GM21723 (cell line): Measurements from ENCODE around the gene GMPPA.

Experiments
- ATAC-seq: cut with Tn5 transposase; IDR thresholded peaks from one replicate; pipeline ENCODE4 v1.9.1; 2021; ENCODE audit warnings: mild to moderate bottlenecking, moderate library complexity; ENCODE audit not compliant: unreplicated experiment

GMPPA gene

DNA sequence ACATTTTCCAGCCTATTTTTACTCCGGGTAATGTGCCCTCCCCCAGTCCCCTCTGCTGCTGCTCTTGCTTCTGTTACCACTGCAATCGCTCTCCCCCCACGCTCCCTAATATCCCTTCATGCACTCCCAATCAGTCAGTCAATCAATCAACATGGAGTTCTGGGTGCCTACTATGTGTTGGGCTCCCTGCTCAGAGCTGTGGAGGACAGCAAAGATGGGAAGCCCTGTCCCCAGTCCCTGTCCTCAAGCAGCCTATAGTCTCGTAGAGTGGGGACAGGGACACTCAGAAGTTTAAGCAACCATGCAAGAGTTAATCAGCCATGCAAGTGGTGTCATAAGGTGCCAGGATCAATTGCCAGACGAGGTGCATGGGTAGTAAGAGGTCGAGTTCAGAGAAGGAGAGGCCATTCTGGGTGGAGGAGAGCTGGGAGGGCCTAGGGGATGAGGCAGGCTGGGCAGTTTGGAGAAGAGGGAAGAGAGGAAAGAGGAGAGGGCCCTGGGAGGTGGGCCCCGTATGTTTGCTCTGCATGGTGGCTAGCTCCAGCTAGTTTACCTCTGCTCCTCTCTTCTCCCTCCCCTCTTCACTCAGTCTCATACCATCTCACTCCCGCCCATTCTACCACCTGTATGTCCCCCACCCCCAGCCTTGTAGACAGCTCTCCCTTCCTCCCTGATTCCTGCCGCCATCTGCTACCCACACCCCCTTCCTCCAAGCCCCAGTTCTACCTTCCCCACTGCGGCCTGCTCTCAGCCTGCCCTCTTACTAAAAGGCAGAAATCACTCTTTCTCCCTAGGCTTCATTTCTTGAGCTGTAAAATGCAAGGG lies 19.5 kb downstream of the GMPPA start:
- ATAC-seq = no peak

- no peak for ATAC-seq
Measured at GRCh38 chr2:219519526-219519916, 20.8 kb downstream of the GMPPA start.

DNA sequence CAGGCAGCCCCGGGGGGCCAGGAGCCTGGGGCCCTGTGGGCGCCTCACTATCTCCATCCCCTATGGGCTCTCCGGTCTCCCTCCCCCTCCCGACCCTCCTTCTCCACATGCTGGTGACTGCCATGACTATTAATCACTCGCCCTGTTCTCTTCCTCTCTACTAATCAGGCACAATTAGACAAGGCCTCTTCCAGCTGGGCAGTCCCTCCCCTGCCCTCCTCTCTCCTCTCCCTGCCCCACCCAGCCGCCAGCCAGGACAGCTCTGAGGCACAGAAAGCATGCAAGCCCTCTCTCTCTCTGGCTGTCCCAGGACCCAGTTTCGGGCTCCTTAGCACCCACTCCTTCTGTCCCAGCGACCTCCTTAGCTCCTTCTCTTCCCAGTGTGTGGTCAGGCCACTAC lies 21.4 kb downstream of the GMPPA start:
- ATAC-seq = no peak

- ATAC-seq = no peak
Measured at GRCh38 chr2:219521066-219521880, 22.6 kb downstream of the GMPPA start.

DNA sequence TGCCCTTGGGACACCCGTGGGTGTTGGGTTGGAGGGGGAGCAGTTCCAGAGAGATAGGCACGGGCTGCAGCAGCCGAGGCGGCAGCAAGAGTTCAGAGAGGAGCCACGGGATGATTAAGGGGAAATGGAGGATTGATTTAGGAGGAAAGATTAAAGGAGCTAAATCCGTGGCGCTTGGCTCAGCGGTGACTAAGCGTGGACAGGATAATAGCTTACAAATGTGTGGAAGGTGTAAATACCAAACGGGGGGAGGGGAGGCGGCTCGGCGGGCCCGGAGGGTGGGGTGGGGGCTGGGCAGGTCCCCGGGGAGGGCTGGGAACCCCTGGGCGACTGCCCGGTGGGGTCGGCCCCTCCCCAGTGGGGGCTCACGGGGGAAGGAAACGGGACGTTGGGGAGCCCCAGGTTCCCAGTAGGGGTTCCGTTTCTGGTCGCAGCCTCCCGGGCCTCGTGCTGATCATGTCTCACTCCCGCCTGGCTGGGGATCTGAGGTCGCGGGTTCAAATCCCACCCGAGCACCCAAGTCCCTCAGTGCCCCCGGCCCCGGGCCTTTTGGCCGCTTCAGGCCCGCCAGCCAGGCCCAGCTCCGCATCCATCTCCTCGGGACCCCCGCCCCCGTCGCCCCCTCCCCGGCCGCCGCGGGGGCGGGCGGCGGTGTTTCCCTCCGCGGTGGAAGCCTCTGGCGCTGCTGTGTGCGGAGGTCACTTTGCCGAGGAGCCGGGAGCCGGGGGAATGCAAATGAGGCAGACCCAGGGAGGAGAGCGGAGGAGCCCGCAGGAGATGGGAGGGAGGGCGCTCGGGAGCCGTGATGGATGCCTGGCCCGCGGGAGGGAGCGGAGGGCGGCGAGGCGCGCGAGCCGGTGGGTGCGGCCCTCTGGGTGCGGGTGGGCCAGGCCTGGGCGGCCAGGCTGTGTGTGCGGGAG lies 23.7 kb downstream of the GMPPA start:
- ATAC-seq = no peak

DNA sequence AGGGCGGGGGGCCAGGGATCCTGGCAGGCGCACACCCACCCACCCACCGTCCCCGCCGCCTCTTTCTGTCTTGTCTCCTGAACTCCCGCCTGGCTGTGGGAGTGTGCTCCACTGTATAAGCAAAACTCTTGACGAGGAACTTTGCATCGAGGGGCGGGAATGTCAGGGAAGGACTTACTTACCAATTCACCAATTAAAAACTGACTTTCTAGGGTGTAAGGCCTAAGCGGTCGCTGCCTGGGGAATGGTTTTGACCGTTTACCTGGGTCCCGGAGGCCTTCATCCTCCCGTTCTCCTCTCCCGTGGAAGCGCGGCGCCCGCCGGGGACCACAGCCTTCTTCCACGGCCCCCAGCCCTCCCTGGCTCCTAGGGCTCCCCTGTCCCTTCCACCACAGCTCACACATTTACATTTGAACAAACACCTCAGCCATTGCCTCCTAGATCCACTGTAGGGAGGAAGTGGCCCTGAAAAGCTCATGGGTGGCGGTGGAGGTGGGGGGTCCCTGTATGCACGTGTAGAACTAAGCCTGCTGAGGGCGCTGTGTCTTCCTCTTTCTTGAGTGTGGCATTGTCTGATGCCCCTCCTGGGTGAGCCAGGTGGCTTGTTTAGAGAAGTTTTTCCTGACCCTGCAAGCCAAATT lies 24.5 kb downstream of the GMPPA start:
- no peak for ATAC-seq

- ATAC-seq = no peak
Measured at GRCh38 chr2:219524817-219525216, 26.1 kb downstream of the GMPPA start.

- ATAC-seq = no peak
Measured at GRCh38 chr2:219525533-219526232, 27.0 kb downstream of the GMPPA start.

GRCh38 chr2:219526320-219527075 lies 27.8 kb downstream of the GMPPA start:
- no peak for ATAC-seq

GRCh38 chr2:219527076-219527394 lies 28.3 kb downstream of the GMPPA start:
- ATAC-seq = no peak

DNA sequence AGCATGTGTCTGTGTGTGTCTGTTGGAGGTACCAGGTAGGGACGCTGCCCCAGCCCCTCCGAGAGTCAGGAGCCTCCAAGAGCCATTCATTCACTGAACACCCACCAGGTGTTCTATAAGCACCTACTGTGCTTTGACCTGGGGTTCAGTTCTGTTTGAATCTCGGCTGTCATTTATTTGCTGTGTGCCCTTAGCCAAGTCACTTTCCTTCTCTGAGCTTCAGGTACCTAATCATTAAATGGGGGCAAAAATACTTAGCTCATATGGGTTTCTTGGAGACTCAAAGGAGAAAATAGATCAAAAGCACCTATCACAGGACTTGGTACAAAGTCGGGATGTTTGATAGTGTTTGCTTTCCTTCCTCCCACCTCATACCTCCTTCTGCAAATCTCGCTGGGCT lies 28.8 kb downstream of the GMPPA start:
- ATAC-seq = no peak

GRCh38 chr2:219530048-219530963 lies 31.6 kb downstream of the GMPPA start:
- peak; percentile 96 for ATAC-seq

- ATAC-seq = no peak
Measured at GRCh38 chr2:219531639-219532377, 33.1 kb downstream of the GMPPA start.

- no peak for ATAC-seq
Measured at GRCh38 chr2:219532378-219532649, 33.6 kb downstream of the GMPPA start.

DNA sequence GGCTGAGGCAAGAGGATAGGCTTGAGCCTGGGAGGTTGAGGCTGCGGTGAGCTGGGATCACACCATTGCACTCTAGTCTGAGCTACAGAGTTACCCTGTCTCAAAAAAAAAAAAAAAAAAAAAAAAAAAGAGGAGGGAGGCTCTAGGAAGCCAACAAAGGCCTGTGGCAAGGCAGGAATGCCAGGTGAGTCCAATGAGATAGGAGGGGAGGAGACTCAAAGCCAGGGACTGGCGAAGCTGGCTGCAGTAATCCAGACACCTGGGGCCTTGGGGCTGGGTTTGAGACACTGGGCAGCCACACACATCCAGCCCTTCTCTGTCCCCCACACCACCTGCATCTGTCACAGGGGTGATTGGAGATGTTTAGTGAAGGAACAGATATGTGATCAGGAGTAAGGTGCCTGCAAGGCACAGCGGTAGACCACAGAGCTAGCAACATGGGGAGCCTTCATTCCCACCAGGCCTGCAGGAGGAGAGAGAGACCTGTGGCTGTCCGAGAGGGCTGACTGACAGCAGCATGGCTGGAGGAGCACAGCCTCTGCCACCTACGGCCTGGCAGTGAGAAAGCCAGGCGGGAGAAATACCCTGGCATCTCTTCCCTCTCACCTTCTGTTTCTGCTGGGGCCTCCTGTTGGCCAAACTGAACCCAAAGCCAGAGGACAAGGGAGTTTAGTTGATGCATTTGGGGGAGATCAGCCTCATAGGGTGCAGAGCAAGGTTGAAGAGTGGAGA lies 35.4 kb downstream of the GMPPA start:
- ATAC-seq = no peak

DNA sequence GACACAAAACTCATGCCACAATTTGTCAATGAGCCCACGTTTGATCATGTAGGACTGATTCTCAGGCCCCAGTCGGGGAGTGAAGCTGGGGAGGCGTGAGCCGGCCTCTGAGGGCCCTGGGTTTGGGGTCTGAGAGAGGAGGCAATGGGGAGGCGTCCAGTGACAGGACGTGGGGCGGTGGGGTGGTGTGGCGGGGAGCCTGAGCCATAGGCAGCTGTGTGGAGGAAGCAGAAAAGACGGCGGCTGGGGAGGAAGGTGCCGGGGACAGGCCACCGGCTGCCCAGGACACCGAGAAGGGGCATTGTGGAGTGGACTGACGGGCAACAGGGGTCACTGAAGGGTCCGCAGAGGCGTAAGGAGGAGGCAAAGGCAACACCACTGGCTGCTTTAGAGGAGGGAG lies 37.7 kb downstream of the GMPPA start:
- ATAC-seq = no peak

DNA sequence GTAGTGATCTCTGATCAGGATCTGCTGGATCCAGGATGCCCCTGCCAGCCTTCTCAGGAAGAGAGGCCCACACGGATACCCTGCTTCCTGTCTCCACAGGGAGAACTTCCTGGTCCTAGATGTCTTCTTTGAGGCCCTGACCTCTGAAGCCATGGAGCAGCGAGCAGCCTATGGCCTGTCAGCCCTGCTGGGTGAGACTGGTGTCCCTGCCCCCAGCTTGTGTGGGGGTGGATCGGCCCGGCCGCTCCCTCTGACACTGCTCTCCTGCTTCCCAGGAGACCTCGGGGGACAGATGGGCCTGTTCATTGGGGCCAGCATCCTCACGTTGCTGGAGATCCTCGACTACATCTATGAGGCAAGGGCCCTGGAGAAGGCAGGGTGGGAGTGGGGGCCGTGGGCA lies 38.3 kb downstream of the GMPPA start:
- ATAC-seq = no peak
